Lung (tissue), 12 donors: Measurements from ENCODE around the gene MTRR. TPM values are rescaled to one million over a fixed set of nuclear protein-coding genes. Genes with fewer than 3 reads are reported as not detected.
A peak's percentile ranks its signal among the peaks of the same experiment; 100 is the strongest.

ENCODE experiments used
- ATAC-seq: fragments of 200-7000 bp; cut with Tn5 transposase; one replicate; pipeline ENCODE4 v1.9.1; 2020; ENCODE audit warnings: moderate number of reproducible peaks; ENCODE audit not compliant: insufficient read depth, low FRiP score
- DNase-seq, 3 donors: peaks; one replicate each; pipeline ENCODE4 v3.0.0-alpha.2; 2013 to 2017
- H3K27ac ChIP-seq, 2 donors: one replicate each; pipeline ENCODE4 v1.5.1; 2013; ENCODE audit warnings: mild to moderate bottlenecking in 2 of 2, moderate library complexity in 2 of 2, control low read depth in 1 of 2, inconsistent platforms in 1 of 2, low read depth in 1 of 2, low read length in 1 of 2
- H3K27me3 ChIP-seq, 3 donors: one replicate each; pipeline ENCODE4 v1.5.1; 2013; ENCODE audit warnings: low read length in 2 of 3; ENCODE audit not compliant: control insufficient read depth in 3 of 3, insufficient read depth in 3 of 3
- H3K36me3 ChIP-seq, 4 donors: one replicate each; pipeline ENCODE4 v1.5.1; 2013; ENCODE audit warnings: low read length in 4 of 4, mild to moderate bottlenecking in 1 of 4, moderate library complexity in 1 of 4; ENCODE audit not compliant: control insufficient read depth in 4 of 4, insufficient read depth in 4 of 4
- H3K4me1 ChIP-seq, 5 donors: one replicate each; pipeline ENCODE4 v1.5.1; 2013; ENCODE audit warnings: low read length in 5 of 5, mild to moderate bottlenecking in 2 of 5, moderate library complexity in 1 of 5; ENCODE audit not compliant: control insufficient read depth in 5 of 5, insufficient read depth in 5 of 5
- H3K4me3 ChIP-seq: one replicate; pipeline ENCODE4 v1.5.1; 2013; ENCODE audit warnings: mild to moderate bottlenecking, control low read depth, moderate library complexity
- H3K9ac ChIP-seq, 2 donors: one replicate each; pipeline ENCODE4 v1.5.1; 2013; ENCODE audit warnings: low read length in 2 of 2, control low read depth in 1 of 2; ENCODE audit not compliant: insufficient read depth in 1 of 2
- H3K9me3 ChIP-seq, 4 donors: one replicate each; pipeline ENCODE4 v1.5.1; 2013; ENCODE audit warnings: low read length in 3 of 4, mild to moderate bottlenecking in 1 of 4, moderate library complexity in 1 of 4; ENCODE audit not compliant: control insufficient read depth in 4 of 4, insufficient read depth in 3 of 4
- WGBS, 2 donors: extraction: QIAGEN DNeasy Blood & Tissue Kit; methylation state at CpG; one replicate each; pipeline ENCODE4 v1.1.7; 2013; 5-methylcytosine and 5-hydroxymethylcytosine counted together
- polyA plus RNA-seq, 2 donors: library from polyadenylated mRNA; stranded (reverse); fragments of 200-250 nt; gene quantifications; one replicate each; pipeline ENCODE4 v1.2.1, GENCODE V29; 2013
- total RNA-seq, 2 donors: library from RNA; depleted of rRNA in 1 of 2; stranded (reverse); fragments of >200 nt in 1 of 2; gene quantifications; one replicate each; pipeline ENCODE4 v1.2.1, GENCODE V29; 2014 to 2021
- TF ChIP-seq, protein P1 (sequence below): IDR thresholded peaks from 2 replicates; pipeline ENCODE4 v1.5.1; 2012; ENCODE audit warnings: mild to moderate bottlenecking; ENCODE audit errors: control extremely low read depth, extremely low read depth
- donor health status: control.
- donor health status: control.
- donor health status: Bipolar disorder and iron deficiency.
- donor health status: healthy.
- donor health status: DM: yes; HTN: yes; CAD: no.

The MTRR gene
- total and polyA plus RNA-seq, 4 donors = 31.0 to 115 (median 72.1) TPM

DNA sequence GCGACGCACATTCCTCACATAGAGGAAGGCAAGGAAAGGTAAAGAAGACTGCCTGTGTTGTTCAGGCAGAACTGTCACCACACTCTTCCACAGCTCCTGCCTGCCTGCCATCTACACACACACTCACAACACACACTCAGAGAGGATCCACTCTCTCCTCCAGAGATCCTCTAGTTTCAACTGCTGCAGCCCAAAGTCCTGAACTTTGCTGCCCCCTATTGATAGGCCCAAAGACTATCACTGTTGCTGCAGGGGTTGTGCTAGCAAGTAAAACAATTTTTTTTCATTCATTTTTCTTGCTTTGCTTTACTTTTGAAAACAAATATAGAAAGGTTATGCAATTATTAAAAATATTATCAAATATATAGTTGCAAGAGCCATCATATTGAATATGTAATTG is 12.1 kb upstream of the MTRR start:
- WGBS, 2 donors = 97 to 98% methylated on average over 2 of the region's 2 CpGs
- ATAC-seq (peak; percentile 62), DNase-seq (peak; percentile 41 to 59 (median 45))
- peaks cover 0 to 5% (median 3%) of the 10 kb centered on the region in 5 donors for H3K4me1 ChIP-seq
- H3K9me3 ChIP-seq = peaks cover 0 to under 1% (median 0%) of the 10 kb centered on the region in 4 donors
- peaks cover 6 to 14% (median 12%) of the 10 kb centered on the region in 4 donors for H3K36me3 ChIP-seq
- H3K9ac ChIP-seq = no peak overlapping the region
- no peak overlapping the region for H3K27ac ChIP-seq
- no peak overlapping the region for H3K4me3 ChIP-seq
- TF ChIP-seq, protein P1, sequence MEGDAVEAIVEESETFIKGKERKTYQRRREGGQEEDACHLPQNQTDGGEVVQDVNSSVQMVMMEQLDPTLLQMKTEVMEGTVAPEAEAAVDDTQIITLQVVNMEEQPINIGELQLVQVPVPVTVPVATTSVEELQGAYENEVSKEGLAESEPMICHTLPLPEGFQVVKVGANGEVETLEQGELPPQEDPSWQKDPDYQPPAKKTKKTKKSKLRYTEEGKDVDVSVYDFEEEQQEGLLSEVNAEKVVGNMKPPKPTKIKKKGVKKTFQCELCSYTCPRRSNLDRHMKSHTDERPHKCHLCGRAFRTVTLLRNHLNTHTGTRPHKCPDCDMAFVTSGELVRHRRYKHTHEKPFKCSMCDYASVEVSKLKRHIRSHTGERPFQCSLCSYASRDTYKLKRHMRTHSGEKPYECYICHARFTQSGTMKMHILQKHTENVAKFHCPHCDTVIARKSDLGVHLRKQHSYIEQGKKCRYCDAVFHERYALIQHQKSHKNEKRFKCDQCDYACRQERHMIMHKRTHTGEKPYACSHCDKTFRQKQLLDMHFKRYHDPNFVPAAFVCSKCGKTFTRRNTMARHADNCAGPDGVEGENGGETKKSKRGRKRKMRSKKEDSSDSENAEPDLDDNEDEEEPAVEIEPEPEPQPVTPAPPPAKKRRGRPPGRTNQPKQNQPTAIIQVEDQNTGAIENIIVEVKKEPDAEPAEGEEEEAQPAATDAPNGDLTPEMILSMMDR = peak; percentile 8
- no peaks in the 10 kb centered on the region for H3K27me3 ChIP-seq

DNA sequence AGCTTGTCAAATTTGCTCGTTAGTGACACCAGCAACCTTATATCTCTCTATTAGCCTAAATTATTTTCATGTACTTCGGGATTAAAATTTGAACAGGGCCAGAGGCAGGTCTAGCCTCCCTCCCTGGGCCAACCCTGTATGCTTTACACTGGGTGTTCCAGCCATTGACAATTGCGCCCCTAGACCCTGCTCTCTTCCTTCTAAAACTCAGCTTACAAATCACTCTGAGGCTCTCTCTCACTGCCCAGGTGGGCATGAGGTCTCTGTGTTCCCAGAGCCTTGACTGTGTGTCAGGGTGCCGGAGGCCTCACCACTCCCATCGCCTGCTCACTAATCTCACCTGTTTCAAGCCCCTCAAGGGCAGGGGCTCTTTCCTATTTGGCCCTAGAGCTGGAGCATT is 11.6 kb upstream of the MTRR start:
- ATAC-seq (no peak), DNase-seq (no peak)
- Histone ChIP-seq H3K4me1 (peaks cover 0 to 2% (median under 1%) of the 10 kb centered on the region in 5 donors), H3K27ac (no peak overlapping the region), H3K27me3 (no peaks in the 10 kb centered on the region), H3K9me3 (peaks cover 0 to 2% (median 0%) of the 10 kb centered on the region in 4 donors), H3K4me3 (no peak overlapping the region), H3K36me3 (peaks cover 9 to 16% (median 16%) of the 10 kb centered on the region in 4 donors), H3K9ac (no peak overlapping the region)
- TF ChIP-seq, protein P1 = no peak
- WGBS, 2 donors = 87 to 88% methylated on average over 5 of the region's 5 CpGs

DNA sequence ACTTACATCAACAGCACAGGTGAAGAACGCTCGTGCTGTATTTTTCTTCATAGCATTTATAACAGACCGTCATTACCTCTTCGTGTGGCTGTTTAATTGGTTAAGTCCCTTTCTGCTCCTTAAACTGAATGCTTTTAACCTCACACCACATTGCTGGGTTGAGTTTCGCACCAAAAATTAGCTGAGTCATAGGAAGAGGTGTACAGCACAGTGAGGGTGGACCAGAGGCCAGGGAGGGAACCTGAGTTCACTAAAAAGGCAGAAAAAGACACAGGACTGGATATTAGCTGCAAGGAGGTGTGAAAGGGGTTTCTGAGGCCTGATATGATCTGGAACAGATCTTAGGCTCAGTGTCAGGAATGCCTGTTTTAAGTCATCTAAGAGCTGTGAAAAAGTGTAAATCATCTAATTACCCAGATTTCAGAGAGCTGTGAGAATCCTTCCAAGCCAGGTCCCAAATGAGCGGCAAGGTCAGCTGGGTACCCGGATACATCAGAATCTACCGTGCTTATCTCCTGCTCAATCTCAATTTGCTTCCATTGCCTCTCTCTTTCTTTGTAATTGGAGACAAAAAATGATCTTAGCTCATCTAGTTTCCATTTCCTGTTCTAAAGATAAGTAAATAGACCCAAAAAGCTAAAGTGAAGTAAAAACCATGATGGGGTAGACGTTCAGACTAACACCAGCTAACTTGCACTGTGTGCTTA is 10.9 kb upstream of the MTRR start:
- ATAC-seq = no peak

More for the DNA sequence above, 10.9 kb upstream of the MTRR start:
- Histone ChIP-seq H3K36me3 (peaks cover 9 to 16% (median 16%) of the 10 kb centered on the region in 4 donors), H3K27ac (no peak overlapping the region), H3K9me3 (peaks cover 0 to 2% (median 0%) of the 10 kb centered on the region in 4 donors), H3K4me3 (no peak overlapping the region), H3K9ac (no peak overlapping the region), H3K27me3 (no peaks in the 10 kb centered on the region), H3K4me1 (no peaks in the 10 kb centered on the region)
- WGBS, 2 donors = 56 to 66% methylated on average over 9 of the region's 9 CpGs
- TF ChIP-seq, protein P1 = no peak
- no peak for DNase-seq
